ENCODE data around the gene CLK1. TPM values are rescaled to one million over a fixed set of nuclear protein-coding genes. Genes with fewer than 3 reads are reported as not detected.
A peak's percentile ranks its signal among the peaks of the same experiment; 100 is the strongest.

Gene CLK1
- total RNA-seq, 2 experiments from 2014 or later = 74.9 to 104 TPM

GRCh38 chr2:200809506-200810251 is 54.8 kb downstream of the CLK1 start:
- DNase-seq (ENCODE audit: low spot score) = no peak
- POLR2A ChIA-PET = interaction anchor here (0.7 to 1.1 kb wide), 6 partner anchors 9 to 1311 kb away, joined by 3 to 4 read pairs (median 3); no protein-coding TSS in a partner anchor
- H3K4me1 ChIP-seq (ENCODE audit: insufficient read depth, low read length, poor library complexity, severe bottlenecking) = peaks cover 28% of the 10 kb centered on the region
- H3K79me2 ChIP-seq (ENCODE audit: insufficient read depth, low read depth, low read length) = peaks cover 30% of the 10 kb centered on the region
- peak overlapping the region; percentile 90; the same call in 1 of the 2 replicates for H3K4me2 ChIP-seq (ENCODE audit: low read length)
- no peak for TF ChIP-seq CTCF (conservative IDR thresholded peaks at IDR 0.05; ENCODE audit: low read length)
- no peak for TF ChIP-seq EZH2phosphoT487 (IDR thresholded peaks at IDR 0.05; ENCODE audit: borderline replicate concordance, low read depth, low read length)
- peaks cover 23% of the 10 kb centered on the region for H3K36me3 ChIP-seq (ENCODE audit: insufficient read depth, low read length)
- H4K20me1 ChIP-seq (ENCODE audit: insufficient read depth, low read length) = peaks cover 23% of the 10 kb centered on the region
- no peak overlapping the region for H3K27ac ChIP-seq (ENCODE audit: low read depth, low read length, poor library complexity, severe bottlenecking)
- peak overlapping the region; percentile 94; the same call in 1 of the 2 replicates for H2AFZ ChIP-seq (ENCODE audit: low read length)
- no peak overlapping the region for H3K4me3 ChIP-seq (ENCODE audit: low read depth, low read length, poor library complexity, severe bottlenecking)
- CTCF ChIA-PET (ENCODE audit: unreplicated experiment) = interaction anchor here (0.5 kb wide), 1 partner anchor 642 kb away, joined by 3 read pairs; the partner anchor contains the start of gene TRAK2
- BruUV-seq (replicated peaks) = no TSS peak
- no peaks in the 10 kb centered on the region for H3K9me3 ChIP-seq (ENCODE audit: low read length)
- H3K9me2 ChIP-seq (ENCODE audit: insufficient read depth, low read length) = no peaks in the 10 kb centered on the region
- intact Hi-C loops (cut with micrococcal nuclease; ENCODE audit: unreplicated experiment) = loop anchor here (2.0 to 5.0 kb wide), 4 partner anchors 258 to 643 kb away; partner anchors contain the start of genes CFLAR, SGO2, STRADB and TRAK2

Small RNA genes lying within 50 kb of the gene (small RNA-seq; reads per million reads assigned to genes)
- gene RF00019 (not detected), gene RNA5SP115 (0.16 reads per million), gene RNU6-312P (not detected), gene RNU6-31P (0.63 reads per million, percentile 20 among the genes with 10 or more reads in this experiment), gene RNU6-762P (not detected)

Other genes with a start within 250 kb of the CLK1 start
- gene BZW1, start 52.7 kb downstream of the CLK1 start, total RNA-seq (2014; rRNA removed; shearing (Covaris generic)) = 177 and 180 TPM in 2 replicates
- gene BZW1, start 52.7 kb downstream of the CLK1 start, total RNA-seq (2022) = 171 and 183 TPM in 2 replicates
- 49.4 and 54.4 TPM in 2 replicates for gene PPIL3, start 24.4 kb upstream of the CLK1 start, total RNA-seq (2014; rRNA removed; shearing (Covaris generic))
- 75.0 and 76.4 TPM in 2 replicates for gene PPIL3, start 24.4 kb upstream of the CLK1 start, total RNA-seq (2022)
- gene NIF3L1, start 24.7 kb upstream of the CLK1 start, total RNA-seq (2014; rRNA removed; shearing (Covaris generic)) = 37.5 and 68.4 TPM in 2 replicates
- gene NIF3L1, start 24.7 kb upstream of the CLK1 start, total RNA-seq (2022) = 57.4 and 60.4 TPM in 2 replicates
- 14.9 and 28.6 TPM in 2 replicates for gene ORC2, start 99.0 kb upstream of the CLK1 start, total RNA-seq (2014; rRNA removed; shearing (Covaris generic))
- 42.3 and 46.1 TPM in 2 replicates for gene ORC2, start 99.0 kb upstream of the CLK1 start, total RNA-seq (2022)
- gene HYCC2, start 207.0 kb upstream of the CLK1 start, total RNA-seq (2014; rRNA removed; shearing (Covaris generic)) = 8.6 and 8.8 TPM in 2 replicates
- 22.0 and 27.5 TPM in 2 replicates for gene HYCC2, start 207.0 kb upstream of the CLK1 start, total RNA-seq (2022)
- 90.5 and 134 TPM in 2 replicates for gene NDUFB3, start 207.3 kb upstream of the CLK1 start, total RNA-seq (2014; rRNA removed; shearing (Covaris generic))
- gene NDUFB3, start 207.3 kb upstream of the CLK1 start, total RNA-seq (2022) = 107 and 115 TPM in 2 replicates